SK-N-SH (cell line): Measurements from ENCODE around the gene SPIRE2. TPM values are rescaled to one million over a fixed set of nuclear protein-coding genes. Genes with fewer than 3 reads are reported as not detected.

Experiments
- CTCF ChIA-PET: fragments of 300-600, 350-600 bp; formaldehyde crosslinking; extraction: SDS; loops from one replicate; lab custom pipeline; 2021; lab: Yijun Ruan, JAX
- POLR2A ChIA-PET: fragments of 350-600 bp; sonication (Branson Sonifier 250); formaldehyde crosslinking; extraction: SDS; loops from one replicate; lab custom pipeline; 2020; ENCODE audit warnings: antibody characterized with exemption, inconsistent platforms; lab: Yijun Ruan, JAX
- DNase-seq: peaks from one replicate; pipeline ENCODE4 v3.0.0; 2012
- H2AFZ ChIP-seq: fragments of 200-600 bp; sonication (generic); 2 replicates; pipeline ENCODE4 v1.8.1; 2016; ENCODE audit warnings: antibody characterized with exemption, mild to moderate bottlenecking, low read depth
- H3F3A ChIP-seq: fragments of 200-600 bp; sonication (generic); replicated peaks from 2 replicates; pipeline ENCODE3; 2016; ENCODE audit warnings: antibody characterized with exemption, mild to moderate bottlenecking; ENCODE audit not compliant: insufficient read depth
- H3K27ac ChIP-seq, 2 experiments: fragments of 200-500 bp in 1 of 2; fragments of 200-600 bp in 1 of 2; sonication (Bioruptor generic) in 1 of 2; sonication (generic), shearing (Covaris generic) in 1 of 2; 2 replicates each; pipeline versions ENCODE4 v1.5.1 to v1.6.1; 2014 to 2016; ENCODE audit warnings: low read depth in 2 of 2, inconsistent platforms in 1 of 2, low read length in 1 of 2, mild to moderate bottlenecking in 1 of 2, mixed read lengths in 1 of 2
- H3K27me3 ChIP-seq: fragments of 200-600 bp; sonication (generic), shearing (Covaris generic); 2 replicates; pipeline ENCODE4 v1.6.1; 2016; ENCODE audit warnings: mixed run types; ENCODE audit not compliant: insufficient read depth
- H3K36me3 ChIP-seq, 2 experiments: fragments of 200-500 bp in 1 of 2; fragments of 200-600 bp in 1 of 2; sonication (Bioruptor generic) in 1 of 2; sonication (generic) in 1 of 2; replicated peaks in 1 of 2; 2 replicates each; pipeline versions ENCODE3 to v1.5.1; 2014 to 2016; ENCODE audit warnings: low read length in 1 of 2, mild to moderate bottlenecking in 1 of 2; ENCODE audit not compliant: insufficient read depth in 2 of 2, control insufficient read depth in 1 of 2
- H3K4me1 ChIP-seq, 2 experiments: fragments of 200-500 bp in 1 of 2; fragments of 200-600 bp in 1 of 2; sonication (Bioruptor generic) in 1 of 2; sonication (generic), shearing (Covaris generic) in 1 of 2; 2 replicates each; pipeline versions ENCODE4 v1.5.1 to v1.6.1; 2014 to 2016; ENCODE audit warnings: low read depth in 1 of 2, low read length in 1 of 2, mixed run types in 1 of 2; ENCODE audit not compliant: insufficient read depth in 2 of 2, control insufficient read depth in 1 of 2
- H3K4me2 ChIP-seq: fragments of 200-600 bp; sonication (generic), shearing (Covaris generic); 2 replicates; pipeline ENCODE4 v1.6.1; 2017; ENCODE audit warnings: mixed run types
- H3K4me3 ChIP-seq, 2 experiments: fragments of 200-500 bp in 1 of 2; fragments of 200-600 bp in 1 of 2; sonication (Bioruptor generic) in 1 of 2; sonication (generic), shearing (Covaris generic) in 1 of 2; 2 replicates each; pipeline versions ENCODE4 v1.5.1 to v1.8.1; 2014 to 2016; ENCODE audit warnings: low read depth in 2 of 2, inconsistent platforms in 1 of 2, low read length in 1 of 2, mild to moderate bottlenecking in 1 of 2, mixed read lengths in 1 of 2, moderate library complexity in 1 of 2
- H3K79me2 ChIP-seq: fragments of 200-600 bp; sonication (generic); 2 replicates; pipeline ENCODE4 v1.8.1; 2017; ENCODE audit warnings: mild to moderate bottlenecking; ENCODE audit not compliant: insufficient read depth
- H3K9ac ChIP-seq: fragments of 200-600 bp; sonication (generic); 2 replicates; pipeline ENCODE4 v1.6.1; 2017; ENCODE audit warnings: mixed run types
- H3K9me2 ChIP-seq: fragments of 200-600 bp; sonication (generic); 2 replicates; pipeline ENCODE4 v1.6.1; 2017; ENCODE audit warnings: mixed run types
- H3K9me3 ChIP-seq: fragments of 200-600 bp; sonication (generic); 2 replicates; pipeline ENCODE4 v1.6.1; 2017; ENCODE audit warnings: mixed run types, mild to moderate bottlenecking, moderate library complexity
- H4K20me1 ChIP-seq: fragments of 200-600 bp; sonication (generic); 2 replicates; pipeline ENCODE4 v1.6.1; 2017; ENCODE audit warnings: mild to moderate bottlenecking, mixed run types; ENCODE audit not compliant: insufficient read depth
- CTCF ChIP-seq: fragments of 200-600 bp; sonication (generic); IDR thresholded peaks from 2 replicates; pipeline ENCODE4 v1.6.1; 2017; ENCODE audit warnings: antibody characterized with exemption, mild to moderate bottlenecking, moderate library complexity
- ELF1 ChIP-seq: IDR thresholded peaks from 2 replicates; pipeline ENCODE4 v1.4.0; 2012
- EZH2phosphoT487 ChIP-seq: fragments of 200-600 bp; sonication (generic); IDR thresholded peaks from 2 replicates; pipeline ENCODE4 v1.6.1; 2017; ENCODE audit warnings: low read depth, mixed run types, mild to moderate bottlenecking, antibody characterized with exemption, moderate library complexity, borderline replicate concordance
- FOSL2 ChIP-seq: IDR thresholded peaks from 2 replicates; pipeline ENCODE4 v1.4.0; 2012; ENCODE audit warnings: low read depth, mild to moderate bottlenecking, moderate library complexity, borderline replicate concordance
- IRF3 ChIP-seq: fragments of 150-350 bp; IDR thresholded peaks from 2 replicates; pipeline ENCODE4 v1.6.1; 2016; ENCODE audit warnings: mild to moderate bottlenecking, low read depth, low read length
- MXI1 ChIP-seq: IDR thresholded peaks from 2 replicates; pipeline ENCODE4 v1.6.1; 2012; ENCODE audit warnings: mild to moderate bottlenecking, low read depth, low read length, improper control_type of control experiment
- NFIC ChIP-seq: IDR thresholded peaks from 2 replicates; pipeline ENCODE4 v1.4.0; 2012; ENCODE audit warnings: borderline replicate concordance
- PBX3 ChIP-seq: IDR thresholded peaks from 2 replicates; pipeline ENCODE4; 2012
- RAD21 ChIP-seq: IDR thresholded peaks from 2 replicates; pipeline ENCODE4 v1.6.1; 2012; ENCODE audit warnings: mild to moderate bottlenecking, low read length
- REST ChIP-seq: IDR thresholded peaks from 2 replicates; pipeline ENCODE4 v1.6.1; 2012; ENCODE audit warnings: mild to moderate bottlenecking, low read depth, low read length, moderate library complexity
- USF1 ChIP-seq: IDR thresholded peaks from 2 replicates; pipeline ENCODE4 v1.4.0; 2012; ENCODE audit warnings: low read depth, borderline replicate concordance
- YY1 ChIP-seq: IDR thresholded peaks from 2 replicates; pipeline ENCODE4 v1.4.0; 2012; ENCODE audit warnings: low read depth, mild to moderate bottlenecking
- WGBS: methylation state at CpG from one replicate; pipeline ENCODE4 v1.1.6; 2017; ENCODE audit warnings: low lambda C conversion rate; 5-methylcytosine and 5-hydroxymethylcytosine counted together
- polyA plus RNA-seq, 3 experiments: library from polyadenylated mRNA; depleted of rRNA; stranded (reverse); fragments of >200 nt; gene quantifications; 2 replicates each; pipeline ENCODE4 v1.2.3, GENCODE V29; 2012

Gene SPIRE2
- polyA plus RNA-seq, 1 of the 3 experiments (the other 2 are of a cell fraction), result 15.3 TPM

GRCh38 chr16:89912627-89913026, 84.4 kb downstream of the SPIRE2 start:
- Histone ChIP-seq H3K9ac (no peak overlapping the region), H3K4me1 (peaks cover 0 to 5% of the 10 kb centered on the region in 2 experiments; a peak in 2 of 4 replicates), H3F3A (peaks cover 14% of the 10 kb centered on the region), H2AFZ (no peak overlapping the region), H3K9me2 (no peaks in the 10 kb centered on the region), H3K27me3 (no peaks in the 10 kb centered on the region), H3K4me3 (no peak overlapping the region), H3K9me3 (no peaks in the 10 kb centered on the region), H3K36me3 (peaks cover 16 to 25% of the 10 kb centered on the region in 2 experiments), H3K4me2 (no peak overlapping the region), H3K79me2 (no peaks in the 10 kb centered on the region), H3K27ac (no peak overlapping the region), H4K20me1 (no peaks in the 10 kb centered on the region)
- no peak for TF ChIP-seq REST
- TF ChIP-seq YY1, result no peak
- no peak for TF ChIP-seq EZH2phosphoT487
- TF ChIP-seq IRF3, result no peak
- no peak for DNase-seq
- CTCF ChIA-PET, result interaction anchor here (1.0 to 7.0 kb wide), 2 partner anchors 11 to 207 kb away, joined by 3 to 53 read pairs; partner anchors contain the start of gene TUBB3
- 94% methylated on average over 11 of the region's 14 CpGs for WGBS
- POLR2A ChIA-PET, result interaction anchor here (1.4 kb wide), 1 partner anchor 9 kb away, joined by 6 read pairs; no protein-coding TSS in a partner anchor

- WGBS, result 95% methylated on average over 18 of the region's 30 CpGs
Observed at GRCh38 chr16:89913408-89914387, 85.4 kb downstream of the SPIRE2 start.

More at GRCh38 chr16:89913408-89914387, 85.4 kb downstream of the SPIRE2 start:
- no peaks in the 10 kb centered on the region for H3K27me3 ChIP-seq
- H3K36me3 ChIP-seq, result peaks cover 15 to 25% of the 10 kb centered on the region in 2 experiments
- H3K27ac ChIP-seq, result no peak overlapping the region
- no peak overlapping the region for H2AFZ ChIP-seq
- TF ChIP-seq NFIC (no peak), CTCF (no peak), MXI1 (no peak), USF1 (no peak), FOSL2 (no peak), EZH2phosphoT487 (no peak), PBX3 (no peak), RAD21 (no peak), ELF1 (no peak)
- H3F3A ChIP-seq, result peaks cover 14% of the 10 kb centered on the region
- no peaks in the 10 kb centered on the region for H3K9me2 ChIP-seq
- H3K9ac ChIP-seq, result no peak overlapping the region
- H3K9me3 ChIP-seq, result no peaks in the 10 kb centered on the region
- no peak overlapping the region for H3K4me2 ChIP-seq
- no peak for DNase-seq
- POLR2A ChIA-PET, result interaction anchor here (1.4 kb wide), 1 partner anchor 8 kb away, joined by 6 read pairs; no protein-coding TSS in a partner anchor
- peaks cover 0 to 16% of the 10 kb centered on the region in 2 experiments; a peak in 3 of 4 replicates for H3K4me1 ChIP-seq
- H4K20me1 ChIP-seq, result no peaks in the 10 kb centered on the region
- CTCF ChIA-PET, result interaction anchor here (1.0 to 7.0 kb wide), 2 partner anchors 10 to 208 kb away, joined by 3 to 53 read pairs; partner anchors contain the start of gene TUBB3
- no peak overlapping the region for H3K4me3 ChIP-seq
- no peaks in the 10 kb centered on the region for H3K79me2 ChIP-seq
